GM12874 (cell line): Measurements from ENCODE around the gene G3BP2.

Source experiments
- TF ChIP-seq, protein P1 (sequence below): IDR thresholded peaks from 2 replicates; pipeline ENCODE4 v1.5.1; 2011; ENCODE audit warnings: low read depth, mild to moderate bottlenecking, control low read depth, low read length, moderate library complexity; ENCODE audit not compliant: insufficient read depth

Gene G3BP2

DNA sequence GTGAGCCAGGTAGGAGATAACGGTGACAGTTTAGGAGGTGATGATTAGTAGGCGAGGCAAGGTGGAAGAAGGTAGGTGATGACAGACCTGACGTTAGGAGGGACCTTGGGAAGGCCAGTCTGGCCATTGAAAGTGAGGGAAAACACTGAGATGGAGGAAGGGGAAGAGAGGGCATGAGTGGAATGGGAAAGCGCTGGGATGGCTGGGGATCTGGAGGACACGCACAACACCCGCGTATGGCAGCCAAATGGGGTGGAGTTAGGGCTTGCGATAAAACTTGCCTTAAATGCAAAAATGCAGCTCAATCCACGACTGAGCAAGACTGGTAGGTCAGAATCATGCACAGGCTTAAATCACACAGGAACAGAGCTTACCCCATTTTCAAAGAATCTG, 42.3 kb downstream of the G3BP2 start:
- TF ChIP-seq, protein P1, sequence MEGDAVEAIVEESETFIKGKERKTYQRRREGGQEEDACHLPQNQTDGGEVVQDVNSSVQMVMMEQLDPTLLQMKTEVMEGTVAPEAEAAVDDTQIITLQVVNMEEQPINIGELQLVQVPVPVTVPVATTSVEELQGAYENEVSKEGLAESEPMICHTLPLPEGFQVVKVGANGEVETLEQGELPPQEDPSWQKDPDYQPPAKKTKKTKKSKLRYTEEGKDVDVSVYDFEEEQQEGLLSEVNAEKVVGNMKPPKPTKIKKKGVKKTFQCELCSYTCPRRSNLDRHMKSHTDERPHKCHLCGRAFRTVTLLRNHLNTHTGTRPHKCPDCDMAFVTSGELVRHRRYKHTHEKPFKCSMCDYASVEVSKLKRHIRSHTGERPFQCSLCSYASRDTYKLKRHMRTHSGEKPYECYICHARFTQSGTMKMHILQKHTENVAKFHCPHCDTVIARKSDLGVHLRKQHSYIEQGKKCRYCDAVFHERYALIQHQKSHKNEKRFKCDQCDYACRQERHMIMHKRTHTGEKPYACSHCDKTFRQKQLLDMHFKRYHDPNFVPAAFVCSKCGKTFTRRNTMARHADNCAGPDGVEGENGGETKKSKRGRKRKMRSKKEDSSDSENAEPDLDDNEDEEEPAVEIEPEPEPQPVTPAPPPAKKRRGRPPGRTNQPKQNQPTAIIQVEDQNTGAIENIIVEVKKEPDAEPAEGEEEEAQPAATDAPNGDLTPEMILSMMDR, result no peak

DNA sequence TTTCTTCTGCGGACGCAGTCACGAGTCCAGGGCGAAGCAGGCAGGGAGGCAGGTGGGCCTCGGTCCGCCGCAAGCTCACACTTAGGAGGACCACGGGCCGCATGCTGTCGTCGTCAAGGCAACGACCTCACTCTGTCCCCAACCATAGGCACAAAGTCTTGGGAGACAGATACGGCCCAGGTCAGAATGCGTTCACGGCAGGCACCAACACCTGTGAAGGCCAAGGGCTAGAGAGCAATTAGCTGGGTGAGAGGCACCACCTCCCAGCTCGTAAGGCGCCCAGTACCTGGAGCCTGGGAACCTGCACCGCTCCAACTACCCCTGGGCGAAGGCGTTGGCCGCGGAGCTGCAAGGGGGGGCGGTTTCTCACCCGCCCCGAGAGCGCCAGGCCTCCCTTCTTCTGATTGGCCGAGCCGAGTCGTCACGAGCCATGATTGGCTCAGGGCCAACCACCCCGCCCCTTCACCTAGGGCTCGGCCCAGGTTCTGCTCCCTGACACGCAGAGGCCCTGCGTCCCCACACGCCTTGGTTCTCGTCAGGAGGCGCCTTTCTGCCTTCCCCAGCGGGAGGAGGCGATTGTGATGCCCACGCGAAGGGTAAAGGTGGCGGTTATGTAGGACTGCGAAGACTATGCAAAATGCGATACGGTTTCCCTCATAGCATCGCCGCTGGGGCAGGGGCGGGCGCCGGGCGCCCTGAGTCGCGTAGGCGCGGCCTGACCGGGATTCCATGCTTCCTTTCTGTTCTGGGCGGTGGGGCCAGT, 42.9 kb downstream of the G3BP2 start, which contains the start of gene CDKL2:
CDKL2 (minus strand) TSS at position 355 of the 763 bp plus-strand sequence. CDS start 4,540 bp downstream, outside the sequence.
- TF ChIP-seq, protein P1, result no peak

DNA sequence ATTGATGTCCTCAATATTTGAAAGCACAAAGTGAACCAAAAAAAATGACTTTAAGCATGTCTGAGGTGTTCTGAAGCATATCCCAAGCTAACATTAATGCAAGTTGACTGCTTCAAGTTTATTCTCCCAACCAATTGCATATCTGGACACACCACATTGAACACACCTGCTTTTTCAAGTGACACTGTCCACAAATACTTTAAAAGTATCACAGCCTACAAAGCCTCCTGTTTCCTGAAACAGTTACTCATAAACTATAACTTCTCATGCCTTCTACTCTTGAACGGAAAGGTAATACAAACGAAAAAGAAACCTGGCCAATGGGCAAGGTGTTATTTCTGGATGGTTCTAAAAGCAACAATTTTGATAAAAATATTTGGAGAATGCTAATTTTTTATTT, 44.0 kb downstream of the G3BP2 start:
- TF ChIP-seq, protein P1, result no peak

DNA sequence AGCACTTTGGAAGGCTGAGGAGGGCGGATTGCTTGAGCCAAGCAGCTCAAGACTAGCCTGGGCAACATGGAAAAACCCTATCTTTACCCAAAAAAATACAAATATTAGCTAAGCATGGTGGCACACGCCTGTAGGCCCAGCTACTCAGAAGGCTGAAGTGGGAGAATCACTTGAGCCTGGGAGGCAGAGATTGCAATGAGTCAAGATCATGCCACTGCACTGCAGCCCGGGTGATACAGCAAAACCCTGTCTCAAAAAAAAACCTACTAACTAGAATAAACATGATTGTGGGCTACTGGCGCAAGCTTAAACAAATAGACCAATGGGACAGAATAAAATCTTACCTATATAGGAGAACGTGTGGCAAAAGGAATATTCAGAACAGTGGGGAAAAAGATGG, 50.2 kb downstream of the G3BP2 start:
- TF ChIP-seq, protein P1, result no peak

DNA sequence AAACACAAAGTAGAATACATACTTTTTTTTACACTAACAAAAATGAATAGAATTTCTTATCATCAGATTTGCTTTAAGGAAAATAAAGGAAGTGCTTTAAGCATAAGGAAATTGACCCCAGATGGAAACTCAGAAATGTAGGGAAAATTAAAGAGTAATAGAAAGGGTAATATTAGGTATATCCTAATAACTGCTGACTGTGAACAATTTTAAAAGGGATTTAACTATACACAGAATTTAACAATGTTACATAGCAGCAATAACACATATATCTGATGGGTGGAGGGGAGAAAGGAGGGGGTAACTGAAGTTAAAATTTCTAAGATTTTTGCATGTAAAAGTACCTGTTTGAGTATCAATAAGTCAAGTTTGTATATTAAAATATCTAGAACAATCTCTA, 51.5 kb downstream of the G3BP2 start:
- TF ChIP-seq, protein P1, result no peak

DNA sequence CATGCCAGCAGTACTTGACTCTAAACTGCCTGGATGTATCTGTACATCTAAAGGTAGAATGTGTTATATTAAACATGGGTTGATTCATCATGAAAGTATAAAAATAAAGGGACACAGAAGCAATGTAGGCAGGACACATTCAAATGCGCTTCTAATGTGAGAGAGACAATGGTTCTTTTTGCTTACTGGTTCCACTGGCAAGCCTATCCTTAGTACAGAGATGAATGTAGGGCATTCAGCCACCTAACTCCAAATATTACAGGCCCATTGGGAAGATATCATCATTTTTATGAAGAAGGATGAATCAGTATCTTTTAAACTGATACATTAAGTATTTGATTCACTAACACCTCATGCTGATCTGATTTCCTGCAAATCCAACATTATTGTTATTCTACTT, 60.9 kb downstream of the G3BP2 start:
- TF ChIP-seq, protein P1, result no peak

DNA sequence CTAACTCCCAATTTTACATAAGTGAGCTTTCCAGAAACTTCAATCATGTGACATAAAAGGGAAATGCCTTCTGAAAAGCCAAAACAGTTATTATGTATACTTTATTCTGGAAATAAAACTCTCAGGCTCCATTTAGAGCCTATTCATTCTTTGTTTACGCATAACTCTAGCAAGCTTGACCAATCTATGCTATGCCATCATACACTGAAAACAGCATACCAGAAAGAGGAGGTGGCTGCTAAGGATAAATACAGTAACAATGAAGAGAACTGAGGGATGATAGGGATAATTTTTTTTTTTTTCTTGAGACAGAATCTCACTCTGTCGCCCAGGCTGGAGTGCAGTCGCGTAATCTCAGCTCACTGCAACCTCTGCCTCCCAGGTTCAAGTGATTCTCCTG, 67.3 kb downstream of the G3BP2 start:
- TF ChIP-seq, protein P1, result no peak

DNA sequence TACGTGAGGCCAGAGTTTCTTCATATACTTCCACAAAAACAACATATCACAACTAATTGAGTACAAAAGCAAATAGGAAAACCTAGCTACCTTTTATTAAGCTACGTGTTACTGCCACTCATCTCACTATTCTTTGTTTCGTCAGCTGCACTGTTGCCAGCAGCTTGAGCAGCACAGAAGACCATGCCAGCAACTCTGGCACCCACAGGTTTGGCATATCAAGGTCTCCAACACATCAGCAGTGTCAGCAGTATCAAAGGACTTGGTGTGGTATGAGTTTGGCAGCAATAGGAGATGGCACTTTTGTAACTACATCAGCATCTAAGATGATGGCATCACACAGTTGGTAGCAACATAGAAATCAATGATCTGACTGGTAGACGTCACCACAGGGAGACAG, 73.6 kb downstream of the G3BP2 start:
- TF ChIP-seq, protein P1, result no peak
